Stimulated activated CD8-positive, alpha-beta memory T cell treated with anti-CD3 and anti-CD28 coated beads, Interleukin-7, amount 100 ng/mL, for 4 hours (primary cell): Measurements from ENCODE around the gene RAP1B.
A peak's percentile ranks its signal among the peaks of the same experiment; 100 is the strongest.
"Not testable (repeated sequence)": the region's sequence is repeated elsewhere in the genome, so short reads cannot be mapped to it uniquely, and the experiment has no call there.

ENCODE experiments used
- DNase-seq, 2 donors: peaks; one replicate each; pipeline ENCODE4 v3.0.0-alpha.2; 2020; ENCODE audit warnings: low read depth in 2 of 2

Gene RAP1B

GRCh38 chr12:68633614-68634558 lies 23.2 kb downstream of the RAP1B start:
- DNase-seq, result no peak

GRCh38 chr12:68636268-68636667 lies 25.6 kb downstream of the RAP1B start:
- no peak for DNase-seq

GRCh38 chr12:68637439-68637838 lies 26.7 kb downstream of the RAP1B start:
- not testable (repeated sequence) for DNase-seq

- no peak for DNase-seq
Measured at GRCh38 chr12:68638171-68638570, 27.5 kb downstream of the RAP1B start.

GRCh38 chr12:68638721-68639395 lies 28.2 kb downstream of the RAP1B start:
- DNase-seq, result no peak

- no peak for DNase-seq
Measured at GRCh38 chr12:68639396-68639767, 28.7 kb downstream of the RAP1B start.

- DNase-seq, result peak; percentile 17 to 26
Measured at GRCh38 chr12:68641138-68641537, 30.4 kb downstream of the RAP1B start.

- no peak for DNase-seq
Measured at GRCh38 chr12:68646484-68646883, 35.8 kb downstream of the RAP1B start.

- DNase-seq, result no peak
Measured at GRCh38 chr12:68647507-68647906, 36.8 kb downstream of the RAP1B start.

GRCh38 chr12:68648179-68648578 lies 37.5 kb downstream of the RAP1B start:
- DNase-seq, result no peak

- no peak for DNase-seq
Measured at GRCh38 chr12:68665016-68665569, 54.4 kb downstream of the RAP1B start.

GRCh38 chr12:68667291-68667690 lies 56.6 kb downstream of the RAP1B start:
- DNase-seq, result no peak

GRCh38 chr12:68667896-68668295 lies 57.2 kb downstream of the RAP1B start:
- DNase-seq, result no peak

GRCh38 chr12:68671179-68671578 lies 60.5 kb downstream of the RAP1B start:
- no peak for DNase-seq

- DNase-seq, result no peak
Measured at GRCh38 chr12:68673788-68674187, 63.1 kb downstream of the RAP1B start.

- DNase-seq, result no peak
Measured at GRCh38 chr12:68674376-68674775, 63.7 kb downstream of the RAP1B start.

- DNase-seq, result peak; percentile 53 to 59
Measured at GRCh38 chr12:68675101-68675842, 64.6 kb downstream of the RAP1B start.

- DNase-seq, result not testable (repeated sequence)
Measured at GRCh38 chr12:68676854-68677253, 66.2 kb downstream of the RAP1B start.

- DNase-seq, result no peak
Measured at GRCh38 chr12:68686262-68686594, 75.5 kb downstream of the RAP1B start.

GRCh38 chr12:68686595-68687521 lies 76.2 kb downstream of the RAP1B start, which contains the start of gene NUP107:
TSS of gene NUP107 (plus strand) at chr12:68686978. CDS start at chr12:68687066, 88 bp downstream.
- DNase-seq, result peak; percentile 98 to 99

GRCh38 chr12:68695454-68695853 lies 84.8 kb downstream of the RAP1B start:
- no peak for DNase-seq
